Thyroid gland (tissue), 4 donors: ENCODE measurements around the gene NUBP1. TPM values are rescaled to one million over a fixed set of nuclear protein-coding genes. Genes with fewer than 3 reads are reported as not detected.

Source experiments
- DNase-seq, 2 donors: peaks; one replicate each; pipeline ENCODE4 v3.0.0-alpha.2; 2019
- H3K27ac ChIP-seq, 3 donors: fragments of 200-600 bp; sonication (generic); 1 replicate in 2 of 3; 2 replicates in 1 of 3; pipeline ENCODE4 v1.5.1; 2016 to 2019; ENCODE audit warnings: mild to moderate bottlenecking in 1 of 3, moderate library complexity in 1 of 3
- H3K27me3 ChIP-seq: fragments of 200-600 bp; sonication (generic); one replicate; pipeline ENCODE4 v1.5.1; 2019
- H3K36me3 ChIP-seq, 2 donors: fragments of 200-600 bp; sonication (generic); one replicate each; pipeline ENCODE4 v1.5.1; 2016 to 2019
- H3K4me1 ChIP-seq, 2 donors: fragments of 200-600 bp; sonication (generic); one replicate each; pipeline ENCODE4 v1.5.1; 2017 to 2019
- H3K4me3 ChIP-seq, 3 donors: fragments of 200-600 bp; sonication (generic); replicated peaks in 1 of 3; 1 replicate in 2 of 3; 2 replicates in 1 of 3; pipeline ENCODE4 v1.5.1; 2016; ENCODE audit warnings: mild to moderate bottlenecking in 1 of 3
- H3K9me3 ChIP-seq: fragments of 200-600 bp; sonication (generic); one replicate; pipeline ENCODE4 v1.5.1; 2017
- CTCF ChIP-seq, 6 experiments: fragments of 200-600 bp in 3 of 6; fragments of 450-650 bp in 3 of 6; sonication (generic) in 3 of 6; IDR thresholded peaks; one replicate each; pipeline ENCODE4 v1.5.1; 2016 to 2019; ENCODE audit warnings: antibody characterized with exemption in 6 of 6, mild to moderate bottlenecking in 2 of 6, inconsistent platforms in 1 of 6, moderate library complexity in 1 of 6
- POLR2A ChIP-seq, 2 donors: fragments of 450-650 bp; IDR thresholded peaks; one replicate each; pipeline ENCODE4 v1.6.1; 2017; ENCODE audit warnings: antibody characterized with exemption in 2 of 2, mild to moderate bottlenecking in 2 of 2, moderate library complexity in 1 of 2
- WGBS, 2 donors: methylation state at CpG; one replicate each; pipeline ENCODE4 v1.1.5; 2017; 5-methylcytosine and 5-hydroxymethylcytosine counted together
- intact Hi-C: fragments of 100-400 bp; cut with DNase I; formaldehyde crosslinking; loops from one replicate; pipeline ENCODE4 v1.15.1; 2023
- total RNA-seq, 4 donors: library from RNA; depleted of rRNA; stranded (reverse); fragments of >200 nt; gene quantifications; one replicate each; pipeline ENCODE4 v1.2.3, GENCODE V29; 2016

The NUBP1 gene
- total RNA-seq, 4 donors from 2014 or later = 28.0 to 42.4 (median 33.6) TPM

GRCh38 chr16:10756574-10756973 lies 12.9 kb downstream of the NUBP1 start:
- Histone ChIP-seq H3K27me3 (no peaks in the 10 kb centered on the region), H3K36me3 (peaks cover 53 to 68% of the 10 kb centered on the region in 2 donors), H3K4me1 (no peaks in the 10 kb centered on the region), H3K4me3 (no peak overlapping the region), H3K27ac (no peak overlapping the region), H3K9me3 (no peaks in the 10 kb centered on the region)
- 82 to 83% methylated on average over 6 of the region's 6 CpGs for WGBS, 2 donors
- TF ChIP-seq CTCF (IDR thresholded peaks at IDR 0.05) = no peak
- no peak for TF ChIP-seq POLR2A (IDR thresholded peaks at IDR 0.05)
- no peak for DNase-seq
- intact Hi-C loops = no loop called here

DNA sequence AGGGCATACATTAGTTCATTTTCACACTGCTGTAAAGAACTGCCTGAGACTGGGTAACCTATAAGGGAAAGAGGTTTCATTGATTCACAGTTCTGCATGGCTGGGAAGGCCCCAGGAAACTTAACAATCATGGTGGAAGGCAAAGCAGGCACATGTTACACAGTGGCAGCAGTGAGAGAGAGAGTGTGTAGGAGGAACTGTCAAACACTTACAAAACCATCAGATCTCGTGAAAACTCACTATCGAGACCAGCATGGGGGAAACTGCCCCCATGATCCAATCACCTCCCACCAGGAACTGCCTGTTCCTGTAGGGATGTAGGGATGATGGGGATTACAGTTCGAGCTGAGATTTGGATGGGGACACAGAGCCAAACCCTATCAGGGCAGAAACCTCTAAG lies 17.2 kb downstream of the NUBP1 start:
- Histone ChIP-seq H3K4me3 (no peak overlapping the region), H3K36me3 (peaks cover 51 to 78% of the 10 kb centered on the region in 2 donors), H3K4me1 (no peaks in the 10 kb centered on the region), H3K9me3 (no peaks in the 10 kb centered on the region), H3K27ac (no peak overlapping the region), H3K27me3 (no peaks in the 10 kb centered on the region)
- intact Hi-C loops = no loop called here
- WGBS, 2 donors = 85 to 93% methylated on average over 3 of the region's 3 CpGs
- TF ChIP-seq POLR2A (IDR thresholded peaks at IDR 0.05) (no peak), CTCF (IDR thresholded peaks at IDR 0.05) (no peak)
- DNase-seq = no peak

GRCh38 chr16:10761373-10761772 lies 17.7 kb downstream of the NUBP1 start:
- intact Hi-C loops = no loop called here
- Histone ChIP-seq H3K27me3 (no peaks in the 10 kb centered on the region), H3K36me3 (peaks cover 51 to 76% of the 10 kb centered on the region in 2 donors)

DNA sequence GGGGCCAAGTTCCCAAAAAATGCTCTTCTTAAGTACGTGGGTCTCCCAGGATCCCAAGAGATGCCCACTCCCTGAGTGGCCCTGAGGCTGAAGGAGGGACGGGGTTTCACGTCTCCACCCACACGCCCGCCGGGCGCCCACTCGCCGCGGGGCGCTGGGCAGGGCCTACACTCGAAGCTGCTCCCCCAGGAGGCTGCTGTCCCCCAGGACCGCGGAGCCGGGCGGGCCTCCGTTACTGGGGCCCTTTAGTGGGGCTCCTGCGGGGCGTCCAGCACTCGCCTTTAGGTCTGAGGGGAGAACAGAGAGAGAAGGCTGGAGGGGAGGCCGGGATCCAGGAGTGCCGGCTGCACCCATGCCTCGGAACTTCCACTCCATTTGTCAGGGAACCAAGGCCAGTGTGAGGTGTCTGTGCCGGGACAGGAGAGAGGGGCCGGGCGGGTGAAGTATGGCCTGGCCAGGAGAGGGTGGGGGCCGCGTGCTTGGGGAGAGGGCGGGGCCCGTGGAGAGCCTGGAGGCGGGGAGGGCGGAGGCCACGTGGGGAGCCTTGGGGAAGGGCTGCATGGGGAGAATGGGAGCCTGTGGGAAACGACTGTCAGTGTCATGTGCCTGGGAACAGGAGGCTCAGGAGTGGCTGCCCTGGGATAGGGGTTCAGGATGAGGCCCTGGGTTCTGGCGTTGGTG lies 18.8 kb downstream of the NUBP1 start:
- Histone ChIP-seq H3K27ac (no peak overlapping the region), H3K4me3 (no peak overlapping the region), H3K27me3 (no peaks in the 10 kb centered on the region), H3K9me3 (no peaks in the 10 kb centered on the region), H3K4me1 (no peaks in the 10 kb centered on the region), H3K36me3 (peaks cover 48 to 69% of the 10 kb centered on the region in 2 donors)
- intact Hi-C loops = no loop called here
- WGBS, 2 donors = 93 to 94% methylated on average over 23 to 28 of the region's 35 CpGs
- no peak for DNase-seq
- no peak for TF ChIP-seq CTCF (IDR thresholded peaks at IDR 0.05)
- TF ChIP-seq POLR2A (IDR thresholded peaks at IDR 0.05) = no peak

More at GRCh38 chr16:10761373-10761772, 17.7 kb downstream of the NUBP1 start:
- H3K27ac ChIP-seq = no peak overlapping the region
- H3K4me3 ChIP-seq = no peak overlapping the region
- no peaks in the 10 kb centered on the region for H3K9me3 ChIP-seq
- no peak for TF ChIP-seq CTCF (IDR thresholded peaks at IDR 0.05)
- WGBS, 2 donors = 87 to 91% methylated on average over 8 of the region's 8 CpGs
- no peak for DNase-seq
- H3K4me1 ChIP-seq = no peaks in the 10 kb centered on the region

DNA sequence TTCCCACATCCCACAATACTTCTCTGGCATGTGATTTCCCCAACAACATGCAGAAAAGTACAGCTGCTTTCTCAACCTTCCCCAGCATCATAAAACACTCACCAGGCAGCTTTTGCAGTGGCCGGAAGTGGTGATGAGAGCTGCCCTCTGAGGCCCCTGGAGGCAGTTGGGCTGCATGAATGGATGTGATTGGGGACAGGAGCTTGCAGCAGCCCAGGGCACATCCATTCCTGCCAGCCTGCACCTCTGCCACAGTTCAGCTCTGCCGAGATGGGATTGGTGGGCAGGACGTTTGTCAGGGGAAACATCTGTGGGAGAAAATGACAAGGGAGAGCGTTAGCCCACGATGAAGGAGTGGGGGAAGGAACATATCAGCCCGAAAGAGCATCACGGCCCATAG lies 19.8 kb downstream of the NUBP1 start:
- DNase-seq = no peak
- Histone ChIP-seq H3K4me1 (no peaks in the 10 kb centered on the region), H3K4me3 (no peak overlapping the region), H3K27me3 (no peaks in the 10 kb centered on the region), H3K36me3 (peaks cover 39 to 59% of the 10 kb centered on the region in 2 donors), H3K9me3 (no peaks in the 10 kb centered on the region), H3K27ac (no peak overlapping the region)
- TF ChIP-seq CTCF (IDR thresholded peaks at IDR 0.05) (no peak), POLR2A (IDR thresholded peaks at IDR 0.05) (no peak)
- intact Hi-C loops = no loop called here
- WGBS, 2 donors = 96 to 97% methylated on average over 7 of the region's 7 CpGs
